ENCODE results near the gene OR6Y1.

Gene OR6Y1

GRCh38 chr1:158554352-158554751 is at the start of gene OR6Y1:
TSS of gene OR6Y1 (minus strand) at chr1:158554405. CDS start at chr1:158548105, 6,300 bp downstream.
- H3K9me3 ChIP-seq, result no peaks in the 10 kb centered on the region
- H3K4me3 ChIP-seq, result no peak within 1 kb of the TSS
- DNase-seq, result no peak
- no peaks in the 10 kb centered on the region for H3K4me1 ChIP-seq
- no peak within 1 kb of the TSS for H3K27ac ChIP-seq
- TF ChIP-seq CTCF (IDR thresholded peaks at IDR 0.05), result no peak
- intact Hi-C loops (cut with DNase I; ENCODE audit: low total_unique reads), result no loop called here
- H3K36me3 ChIP-seq, result no peaks in the 10 kb centered on the region
- no peaks in the 10 kb centered on the region for H3K27me3 ChIP-seq

DNA sequence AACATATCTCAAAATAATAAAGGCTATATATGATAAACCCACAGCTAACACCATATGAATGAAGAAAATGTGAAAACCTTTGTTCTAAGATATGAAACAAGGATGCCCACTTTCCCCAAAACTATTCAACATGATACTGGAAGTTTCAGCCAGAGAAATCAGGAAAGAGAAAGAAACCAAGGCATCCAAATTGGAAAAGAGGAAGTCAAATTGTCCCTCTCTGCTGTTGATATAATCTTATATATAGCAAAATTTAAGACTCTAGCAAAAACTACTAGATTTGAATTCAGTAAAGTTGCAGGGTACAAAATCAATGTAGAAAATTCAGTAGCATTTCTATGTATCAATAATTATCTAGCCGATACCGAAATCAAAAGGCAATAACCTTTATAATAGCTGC is 46.5 kb upstream of the OR6Y1 start:
- Histone ChIP-seq H3K27me3 (no peaks in the 10 kb centered on the region), H3K27ac (no peak overlapping the region), H3K4me1 (no peaks in the 10 kb centered on the region), H3K9me3 (peaks cover 4 to 20% (median 13%) of the 10 kb centered on the region in 3 donors), H3K4me3 (no peak overlapping the region), H3K36me3 (no peaks in the 10 kb centered on the region)
- no peak for TF ChIP-seq CTCF (IDR thresholded peaks at IDR 0.05)
- DNase-seq, result no peak
- intact Hi-C loops (cut with DNase I; ENCODE audit: low total_unique reads), result no loop called here

- Histone ChIP-seq H3K27me3 (no peaks in the 10 kb centered on the region), H3K27ac (no peak overlapping the region), H3K4me3 (no peak overlapping the region), H3K36me3 (no peaks in the 10 kb centered on the region), H3K9me3 (peaks cover 0 to 21% (median 12%) of the 10 kb centered on the region in 3 donors), H3K4me1 (no peaks in the 10 kb centered on the region)
- no peak for DNase-seq
- TF ChIP-seq CTCF (IDR thresholded peaks at IDR 0.05), result no peak
- intact Hi-C loops (cut with DNase I; ENCODE audit: low total_unique reads), result no loop called here
Observed at GRCh38 chr1:158586942-158587341, 32.7 kb upstream of the OR6Y1 start.

GRCh38 chr1:158583962-158584361 is 29.8 kb upstream of the OR6Y1 start:
- no peaks in the 10 kb centered on the region for H3K36me3 ChIP-seq
- H3K4me3 ChIP-seq, result no peak overlapping the region
- TF ChIP-seq CTCF (IDR thresholded peaks at IDR 0.05), result no peak
- intact Hi-C loops (cut with DNase I; ENCODE audit: low total_unique reads), result no loop called here
- no peak for DNase-seq
- H3K4me1 ChIP-seq, result no peaks in the 10 kb centered on the region
- H3K9me3 ChIP-seq, result peaks cover 0 to 21% (median 12%) of the 10 kb centered on the region in 3 donors
- H3K27me3 ChIP-seq, result no peaks in the 10 kb centered on the region
- no peak overlapping the region for H3K27ac ChIP-seq

DNA sequence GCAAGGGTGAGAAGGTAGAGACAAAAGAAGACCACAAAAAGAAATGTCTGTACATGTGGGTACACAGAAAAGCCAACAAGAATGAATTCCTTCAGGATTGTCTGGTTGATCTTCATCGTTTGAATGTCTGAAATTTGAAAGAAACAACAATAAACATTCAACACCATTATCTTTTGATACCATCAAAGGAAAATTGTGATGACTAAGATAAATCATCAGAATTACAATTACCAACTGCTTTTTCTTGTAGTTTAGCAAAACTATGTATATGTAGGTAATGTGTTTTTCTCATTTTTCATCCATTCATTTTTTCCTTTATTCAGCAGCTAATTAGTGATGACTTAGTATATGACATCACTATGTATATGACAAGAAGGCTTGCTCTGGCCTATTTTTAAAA is 25.5 kb upstream of the OR6Y1 start, which contains the start of gene OR10X1:
OR10X1 (minus strand) TSS at position 167 of the 400 bp plus-strand sequence; CDS start at position 167, 0 bp downstream.
- no peak for DNase-seq
- Histone ChIP-seq H3K27me3 (no peaks in the 10 kb centered on the region), H3K4me3 (no peak within 1 kb of the TSS), H3K9me3 (no peaks in the 10 kb centered on the region), H3K36me3 (no peaks in the 10 kb centered on the region), H3K4me1 (no peaks in the 10 kb centered on the region), H3K27ac (no peak within 1 kb of the TSS)
- TF ChIP-seq CTCF (IDR thresholded peaks at IDR 0.05), result no peak
- intact Hi-C loops (cut with DNase I; ENCODE audit: low total_unique reads), result no loop called here

DNA sequence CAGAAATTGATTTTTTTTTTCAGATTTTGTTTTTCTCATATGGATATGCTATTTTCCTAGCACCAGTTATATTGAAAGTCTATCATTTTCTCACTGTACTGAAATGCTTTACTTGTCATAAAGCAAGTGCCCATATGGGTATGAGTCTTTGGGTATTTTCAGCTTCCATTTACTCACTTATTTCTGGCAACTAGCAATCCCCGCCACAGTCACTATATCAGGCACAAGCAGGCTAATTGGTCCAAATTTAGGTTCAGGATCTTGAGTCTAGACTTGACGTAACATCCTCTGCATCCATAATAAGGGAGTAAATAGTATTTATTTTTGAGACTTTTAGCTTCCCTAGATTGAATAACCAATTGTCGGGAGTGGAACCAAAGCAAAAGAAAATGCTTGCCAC is 23.4 kb upstream of the OR6Y1 start:
- H3K4me1 ChIP-seq, result no peaks in the 10 kb centered on the region
- intact Hi-C loops (cut with DNase I; ENCODE audit: low total_unique reads), result no loop called here
- no peak overlapping the region for H3K27ac ChIP-seq
- H3K9me3 ChIP-seq, result no peaks in the 10 kb centered on the region
- DNase-seq, result no peak
- TF ChIP-seq CTCF (IDR thresholded peaks at IDR 0.05), result no peak
- H3K36me3 ChIP-seq, result no peaks in the 10 kb centered on the region
- no peak overlapping the region for H3K4me3 ChIP-seq
- H3K27me3 ChIP-seq, result no peaks in the 10 kb centered on the region

Data from tibial artery (tissue), 4 donors.